ENCODE results near the gene DPF3. TPM values are rescaled to one million over a fixed set of nuclear protein-coding genes. Genes with fewer than 3 reads are reported as not detected.

Gene DPF3
- total RNA-seq, 4 donors from 2014 or later, result under 0.01 to 2.7 (median 0.61) TPM; not detected in 1

DNA sequence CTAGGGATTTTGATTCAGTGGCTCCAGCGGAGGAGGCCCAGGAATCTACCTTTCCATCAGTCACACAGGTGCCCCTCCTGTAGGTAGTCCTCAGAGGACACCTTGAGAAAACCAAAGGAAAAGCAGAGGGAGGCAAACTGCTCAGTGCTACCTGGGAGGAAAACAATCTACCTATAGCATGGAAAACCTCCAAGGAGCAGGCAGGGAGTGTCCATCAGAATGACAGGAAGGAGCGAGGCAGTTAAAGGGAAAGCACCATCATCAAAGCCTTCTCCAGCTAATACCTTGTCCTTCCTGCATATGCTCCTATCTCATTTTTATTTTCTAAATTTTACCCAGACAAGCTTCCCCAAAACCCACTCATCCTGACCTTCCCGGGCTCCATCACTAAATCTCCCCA, 25.4 kb downstream of the DPF3 start:
- 85 to 87% methylated on average over 2 to 3 of the region's 3 CpGs for WGBS, 2 donors
- no peak overlapping the region for H3K4me3 ChIP-seq
- TF ChIP-seq, protein P1, sequence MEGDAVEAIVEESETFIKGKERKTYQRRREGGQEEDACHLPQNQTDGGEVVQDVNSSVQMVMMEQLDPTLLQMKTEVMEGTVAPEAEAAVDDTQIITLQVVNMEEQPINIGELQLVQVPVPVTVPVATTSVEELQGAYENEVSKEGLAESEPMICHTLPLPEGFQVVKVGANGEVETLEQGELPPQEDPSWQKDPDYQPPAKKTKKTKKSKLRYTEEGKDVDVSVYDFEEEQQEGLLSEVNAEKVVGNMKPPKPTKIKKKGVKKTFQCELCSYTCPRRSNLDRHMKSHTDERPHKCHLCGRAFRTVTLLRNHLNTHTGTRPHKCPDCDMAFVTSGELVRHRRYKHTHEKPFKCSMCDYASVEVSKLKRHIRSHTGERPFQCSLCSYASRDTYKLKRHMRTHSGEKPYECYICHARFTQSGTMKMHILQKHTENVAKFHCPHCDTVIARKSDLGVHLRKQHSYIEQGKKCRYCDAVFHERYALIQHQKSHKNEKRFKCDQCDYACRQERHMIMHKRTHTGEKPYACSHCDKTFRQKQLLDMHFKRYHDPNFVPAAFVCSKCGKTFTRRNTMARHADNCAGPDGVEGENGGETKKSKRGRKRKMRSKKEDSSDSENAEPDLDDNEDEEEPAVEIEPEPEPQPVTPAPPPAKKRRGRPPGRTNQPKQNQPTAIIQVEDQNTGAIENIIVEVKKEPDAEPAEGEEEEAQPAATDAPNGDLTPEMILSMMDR (IDR thresholded peaks at IDR 0.05), result no peak
- no peak for TF ChIP-seq POLR2A (IDR thresholded peaks at IDR 0.05)
- no peak for DNase-seq
- no peaks in the 10 kb centered on the region for H3K4me1 ChIP-seq
- H3K9me3 ChIP-seq, result peaks cover 0 to 8% (median 0%) of the 10 kb centered on the region in 3 donors
- no peaks in the 10 kb centered on the region for H3K27me3 ChIP-seq
- intact Hi-C loops (cut with DNase I), result no loop called here
- H3K36me3 ChIP-seq, result no peaks in the 10 kb centered on the region
- no peak overlapping the region for H3K27ac ChIP-seq

DNA sequence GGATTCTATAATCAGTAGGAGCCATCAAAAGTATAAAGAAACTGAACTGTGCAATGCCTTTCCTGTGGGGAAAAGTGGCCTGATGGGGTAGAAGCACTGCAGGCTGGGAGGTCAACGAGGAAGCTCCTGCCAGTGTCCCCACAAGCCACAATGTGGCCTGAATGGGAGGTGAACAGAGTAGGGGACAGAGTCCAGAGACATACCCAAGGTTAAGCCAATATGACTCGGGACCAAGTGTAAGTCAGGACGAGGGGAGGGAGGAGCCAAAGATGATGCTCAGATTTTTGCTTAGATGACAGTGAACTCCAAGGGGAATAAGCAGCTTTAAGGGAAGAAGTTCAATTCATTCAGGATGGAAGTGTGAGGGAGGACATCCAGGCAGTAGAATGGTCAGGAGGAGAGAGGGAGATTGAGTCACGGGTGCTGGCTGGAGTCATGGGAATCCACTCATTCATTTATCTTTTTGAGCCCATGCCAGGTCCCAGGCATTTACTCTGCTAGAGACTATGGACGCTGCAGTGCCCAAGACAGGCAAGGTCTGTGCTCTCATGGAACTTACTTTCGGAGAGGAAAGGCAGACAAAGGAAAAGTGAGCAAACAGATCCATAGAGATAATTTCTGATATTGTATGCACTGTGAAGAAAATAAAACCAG, 29.1 kb downstream of the DPF3 start:
- DNase-seq, result no peak
- H3K36me3 ChIP-seq, result no peaks in the 10 kb centered on the region
- no peak overlapping the region for H3K4me3 ChIP-seq
- H3K4me1 ChIP-seq, result no peaks in the 10 kb centered on the region
- no peaks in the 10 kb centered on the region for H3K27me3 ChIP-seq
- TF ChIP-seq, protein P1 (IDR thresholded peaks at IDR 0.05), result no peak
- no peak for TF ChIP-seq POLR2A (IDR thresholded peaks at IDR 0.05)
- H3K9me3 ChIP-seq, result no peaks in the 10 kb centered on the region
- H3K27ac ChIP-seq, result no peak overlapping the region
- whole genome bisulfite sequencing, 2 donors, result 60 to 78% methylated on average over 6 of the region's 6 CpGs
- intact Hi-C loops (cut with DNase I), result no loop called here

DNA sequence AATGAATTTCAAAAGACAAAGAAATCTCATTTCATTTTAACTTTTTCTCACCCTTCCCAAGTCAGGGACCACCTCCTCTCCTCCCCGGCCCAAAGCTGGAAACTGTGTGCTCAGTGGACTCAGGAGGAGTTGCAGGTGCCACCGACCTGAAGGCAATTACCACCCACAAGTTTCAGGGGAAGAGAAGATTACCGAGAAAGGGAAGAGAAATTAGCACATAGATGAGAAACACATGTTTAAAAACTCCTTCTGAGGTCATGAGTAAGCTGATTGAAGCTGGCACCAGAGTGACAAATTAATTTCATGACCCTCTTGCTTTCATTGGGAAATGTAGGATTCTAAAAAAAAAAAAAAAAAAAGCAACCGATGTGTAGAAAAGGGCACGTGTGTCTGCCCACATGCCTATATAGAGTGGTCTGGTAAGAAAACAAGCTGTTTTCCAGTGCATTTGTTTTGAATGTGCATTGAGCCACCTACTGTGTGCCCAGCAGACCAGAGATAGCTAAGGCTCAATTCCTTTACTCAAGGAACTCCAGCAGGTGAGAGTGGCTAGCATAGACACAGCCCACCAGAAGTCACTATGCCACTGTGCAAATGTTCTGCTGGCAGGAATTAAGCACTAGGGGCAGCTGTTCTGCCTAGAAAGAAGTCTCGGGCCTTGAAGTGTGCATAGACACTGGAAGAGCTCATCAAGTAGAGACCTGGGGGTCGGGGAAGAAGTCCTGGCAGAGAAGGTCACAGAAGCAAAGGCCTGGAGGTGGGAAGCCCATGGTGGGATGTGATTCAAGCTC, 30.5 kb downstream of the DPF3 start:
- intact Hi-C loops (cut with DNase I), result no loop called here
- H3K27me3 ChIP-seq, result no peaks in the 10 kb centered on the region
- H3K4me3 ChIP-seq, result no peak overlapping the region
- WGBS, 2 donors, result 63 to 68% methylated on average over 7 of the region's 7 CpGs
- H3K27ac ChIP-seq, result no peak overlapping the region
- TF ChIP-seq, protein P1 (IDR thresholded peaks at IDR 0.05), result no peak
- TF ChIP-seq POLR2A (IDR thresholded peaks at IDR 0.05), result no peak
- no peaks in the 10 kb centered on the region for H3K9me3 ChIP-seq
- H3K4me1 ChIP-seq, result no peaks in the 10 kb centered on the region
- DNase-seq, result no peak
- H3K36me3 ChIP-seq, result no peaks in the 10 kb centered on the region

DNA sequence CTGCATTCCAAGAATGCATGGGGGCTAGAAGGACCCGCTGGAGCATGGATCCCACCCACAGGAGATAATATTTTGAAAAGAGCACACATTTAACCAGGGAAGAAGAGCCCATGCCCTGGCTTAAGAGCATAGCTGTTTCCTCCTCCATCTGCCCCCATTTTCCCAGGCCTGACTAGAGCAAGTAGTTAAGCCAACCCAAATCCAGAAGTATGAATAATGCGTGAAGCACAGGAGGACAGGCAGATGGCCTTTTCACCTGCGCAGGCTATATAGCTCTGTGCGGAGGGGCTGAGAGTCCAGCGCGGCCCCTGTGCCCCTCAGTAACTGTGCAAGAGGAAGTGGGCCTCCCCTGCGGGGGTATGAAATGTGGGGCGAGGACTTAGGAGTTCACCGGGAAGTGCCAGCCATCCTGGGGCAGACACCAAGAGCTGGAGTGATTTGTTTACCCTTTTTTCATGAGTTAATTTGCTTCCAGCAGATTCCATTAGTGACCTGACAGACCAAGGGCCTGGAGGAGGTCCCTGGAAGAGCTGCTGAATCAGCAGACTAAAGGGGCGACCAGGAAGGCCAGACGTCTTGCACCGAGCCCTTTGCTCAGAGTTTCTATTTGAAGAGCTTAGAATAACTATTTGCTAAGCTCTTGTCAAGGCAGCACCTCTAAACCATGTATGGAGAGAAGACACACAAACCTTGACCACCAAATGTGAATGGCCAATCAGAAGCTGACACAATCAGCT, 37.2 kb downstream of the DPF3 start:
- no peak for DNase-seq
- Histone ChIP-seq H3K9me3 (no peaks in the 10 kb centered on the region), H3K4me1 (no peaks in the 10 kb centered on the region), H3K36me3 (no peaks in the 10 kb centered on the region), H3K27me3 (no peaks in the 10 kb centered on the region), H3K4me3 (no peak overlapping the region), H3K27ac (no peak overlapping the region)
- intact Hi-C loops (cut with DNase I), result no loop called here
- TF ChIP-seq, protein P1 (IDR thresholded peaks at IDR 0.05), result no peak
- no peak for TF ChIP-seq POLR2A (IDR thresholded peaks at IDR 0.05)
- 56 to 68% methylated on average over 4 to 11 of the region's 12 CpGs for WGBS, 2 donors

DNA sequence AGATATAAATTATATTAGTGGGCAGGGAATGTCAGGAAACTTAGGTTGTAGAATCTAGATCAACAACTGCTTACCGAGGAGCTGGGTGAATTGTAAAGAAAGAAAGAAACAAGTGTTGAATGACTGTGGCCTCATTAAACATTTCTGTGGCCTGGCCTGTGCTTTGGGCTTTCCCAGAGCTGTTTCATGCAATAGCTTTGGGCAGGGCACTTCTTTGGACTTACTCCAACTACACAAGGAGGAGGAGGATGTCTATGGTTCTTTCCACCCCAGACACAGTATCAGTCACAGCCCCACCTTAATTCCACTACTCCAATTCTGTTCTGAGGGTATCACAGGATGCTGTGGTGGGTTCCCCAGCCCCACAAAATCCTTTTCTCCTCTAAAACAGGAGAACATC, 38.0 kb downstream of the DPF3 start:
- no peaks in the 10 kb centered on the region for H3K27me3 ChIP-seq
- H3K36me3 ChIP-seq, result no peaks in the 10 kb centered on the region
- WGBS, 2 donors, result 42 to 50% methylated on average over 1 of the region's 1 CpG
- TF ChIP-seq POLR2A (IDR thresholded peaks at IDR 0.05), result no peak
- TF ChIP-seq, protein P1 (IDR thresholded peaks at IDR 0.05), result no peak
- H3K4me3 ChIP-seq, result no peak overlapping the region
- H3K4me1 ChIP-seq, result no peaks in the 10 kb centered on the region
- H3K9me3 ChIP-seq, result no peaks in the 10 kb centered on the region
- intact Hi-C loops (cut with DNase I), result no loop called here
- DNase-seq, result no peak
- no peak overlapping the region for H3K27ac ChIP-seq

Data from esophagus squamous epithelium (tissue), 5 donors.